HG03095 (cell line): ENCODE data around the gene TMED4.

Experiments
- ATAC-seq: cut with Tn5 transposase; IDR thresholded peaks from one replicate; pipeline ENCODE4 v1.9.1; 2021; ENCODE audit warnings: moderate library complexity; ENCODE audit not compliant: unreplicated experiment

TMED4 gene

GRCh38 chr7:44581879-44582603 lies at the start of gene TMED4:
Gene TMED4, minus strand, starts transcription at chr7:44582231. Its CDS starts 25 bp downstream, at chr7:44582206.
- ATAC-seq: peak; percentile 66

DNA sequence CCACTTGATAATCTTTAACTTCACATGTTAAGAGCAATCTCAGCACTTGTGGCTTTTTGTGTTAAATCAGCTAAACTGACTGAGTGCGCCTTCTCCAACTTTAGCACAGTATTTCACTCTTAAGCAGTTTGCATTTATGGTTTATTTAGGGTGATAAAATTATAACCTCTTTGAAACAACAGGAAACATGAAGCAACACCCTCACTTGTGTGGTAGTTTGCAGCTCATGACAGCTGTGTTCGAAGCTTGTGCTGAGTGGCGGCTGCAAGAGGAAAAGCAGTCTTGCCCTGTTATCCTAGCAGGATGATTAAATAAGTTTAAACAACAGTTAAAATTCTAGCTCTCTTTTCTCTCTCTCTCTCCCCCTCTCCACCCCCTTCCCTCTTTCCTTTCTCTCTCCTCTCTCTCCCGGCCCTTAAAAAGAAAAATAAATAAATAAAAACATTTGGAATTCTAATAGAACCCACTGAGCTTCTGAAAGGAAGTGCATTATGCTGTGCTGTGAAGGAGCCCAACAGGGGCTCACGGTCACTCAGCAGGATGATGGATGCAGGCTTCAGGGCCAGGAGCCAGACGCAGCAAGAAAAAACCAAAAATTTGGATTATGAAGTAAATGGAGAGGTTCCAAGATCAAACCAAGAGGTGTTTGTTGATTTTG lies 49.6 kb upstream of the TMED4 start:
- no peak for ATAC-seq

DNA sequence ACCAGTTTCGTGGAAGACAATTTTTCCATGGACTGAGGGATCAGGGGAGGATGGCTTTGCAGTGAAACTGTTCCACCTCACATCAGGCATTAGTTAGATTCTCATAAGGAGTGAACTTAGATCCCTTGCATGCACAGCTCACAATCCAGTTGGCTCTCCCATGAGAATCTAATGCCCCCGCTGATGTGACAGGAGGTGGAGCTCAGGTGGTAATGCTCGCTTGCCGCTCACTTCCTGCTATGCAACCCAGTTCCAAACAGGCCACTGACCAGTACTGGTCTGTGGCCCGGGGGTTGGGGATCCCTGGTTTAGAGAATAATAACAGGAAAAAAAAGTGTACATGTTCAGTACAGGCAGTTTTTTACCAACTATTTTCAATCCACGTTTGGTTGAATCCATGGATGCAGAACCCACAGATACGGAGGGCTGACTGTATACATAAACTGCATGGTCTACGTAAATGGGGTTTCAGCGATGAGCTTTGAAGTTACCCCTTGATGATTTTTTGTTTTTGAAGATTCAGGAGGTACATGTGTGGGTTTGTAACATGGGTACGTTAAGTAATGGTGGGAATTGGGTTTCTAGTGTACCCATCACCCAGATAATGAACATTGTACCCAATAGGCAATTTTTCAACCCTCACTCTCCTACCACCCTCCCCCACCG lies 48.9 kb upstream of the TMED4 start:
- ATAC-seq: no peak

DNA sequence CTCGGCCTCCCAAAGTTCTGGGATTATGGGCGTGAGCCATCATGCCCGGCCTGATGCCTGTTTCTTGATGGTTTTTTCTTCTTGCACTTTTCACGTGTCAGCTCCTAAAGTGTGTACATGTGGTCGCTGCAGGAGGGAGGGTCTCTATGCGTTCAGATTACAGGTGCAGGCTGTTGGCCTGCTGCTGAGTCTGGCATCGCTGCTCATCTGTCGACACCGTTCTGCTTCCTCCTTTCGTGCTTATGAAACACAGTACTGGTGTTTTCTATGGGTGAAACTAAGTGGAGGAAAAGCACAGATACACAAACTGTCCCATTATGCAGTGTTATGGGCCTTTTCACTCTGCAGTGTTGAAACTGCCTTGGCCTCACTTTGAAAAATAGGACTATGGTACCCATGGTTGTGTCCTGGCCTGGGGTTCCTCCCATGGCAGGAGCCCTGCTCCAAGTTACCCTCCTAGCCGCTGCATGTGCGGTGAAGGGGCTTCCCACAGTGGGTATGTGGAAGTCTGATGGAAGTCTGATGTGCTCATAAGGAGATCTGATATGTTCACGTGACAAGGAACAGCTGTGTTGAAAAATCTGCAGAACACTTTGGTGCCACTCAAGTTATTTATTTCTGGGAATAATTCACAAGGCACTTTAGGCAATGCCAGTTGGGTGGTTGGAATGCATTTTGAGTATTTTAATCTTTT lies 47.9 kb upstream of the TMED4 start:
- peak; percentile 38 for ATAC-seq

DNA sequence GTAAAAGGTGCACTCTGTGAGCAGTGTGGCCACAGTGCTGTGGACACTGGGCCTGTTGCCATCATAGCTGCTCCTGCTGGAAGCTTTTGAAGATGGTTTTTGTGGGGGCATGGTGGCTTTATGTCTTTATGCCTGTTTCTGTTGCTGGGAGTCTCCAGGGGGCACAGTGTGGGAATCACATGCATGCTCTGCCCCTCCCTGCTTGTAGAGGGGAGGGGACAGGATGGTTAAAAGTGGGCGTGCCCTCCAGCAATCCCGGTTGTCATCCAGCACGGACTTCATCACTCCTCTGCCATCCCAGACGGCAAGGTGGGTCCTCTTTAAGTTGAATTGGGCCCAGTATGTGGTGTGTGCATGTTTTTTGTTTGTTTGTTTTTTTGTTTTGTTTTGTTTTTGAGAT lies 44.6 kb upstream of the TMED4 start:
- no peak for ATAC-seq

GRCh38 chr7:44625526-44626471 lies 43.8 kb upstream of the TMED4 start:
- ATAC-seq: no peak

DNA sequence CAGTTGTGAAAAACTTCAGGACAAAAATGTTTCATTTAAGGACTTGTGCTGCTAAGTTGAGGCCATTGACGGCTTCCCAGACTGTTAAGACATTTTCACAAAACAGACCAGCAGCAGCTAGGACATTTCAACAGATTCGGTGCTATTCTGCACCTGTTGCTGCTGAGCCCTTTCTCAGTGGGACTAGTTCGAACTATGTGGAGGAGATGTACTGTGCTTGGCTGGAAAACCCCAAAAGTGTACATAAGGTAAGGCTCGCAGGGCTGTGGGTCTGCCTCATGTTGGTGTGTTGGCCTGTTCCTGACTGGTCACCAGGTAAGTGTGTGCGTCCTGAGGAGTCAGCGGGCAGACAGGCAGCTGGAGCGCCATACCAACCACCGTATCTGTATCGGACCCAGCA lies 42.3 kb upstream of the TMED4 start:
- no peak for ATAC-seq

DNA sequence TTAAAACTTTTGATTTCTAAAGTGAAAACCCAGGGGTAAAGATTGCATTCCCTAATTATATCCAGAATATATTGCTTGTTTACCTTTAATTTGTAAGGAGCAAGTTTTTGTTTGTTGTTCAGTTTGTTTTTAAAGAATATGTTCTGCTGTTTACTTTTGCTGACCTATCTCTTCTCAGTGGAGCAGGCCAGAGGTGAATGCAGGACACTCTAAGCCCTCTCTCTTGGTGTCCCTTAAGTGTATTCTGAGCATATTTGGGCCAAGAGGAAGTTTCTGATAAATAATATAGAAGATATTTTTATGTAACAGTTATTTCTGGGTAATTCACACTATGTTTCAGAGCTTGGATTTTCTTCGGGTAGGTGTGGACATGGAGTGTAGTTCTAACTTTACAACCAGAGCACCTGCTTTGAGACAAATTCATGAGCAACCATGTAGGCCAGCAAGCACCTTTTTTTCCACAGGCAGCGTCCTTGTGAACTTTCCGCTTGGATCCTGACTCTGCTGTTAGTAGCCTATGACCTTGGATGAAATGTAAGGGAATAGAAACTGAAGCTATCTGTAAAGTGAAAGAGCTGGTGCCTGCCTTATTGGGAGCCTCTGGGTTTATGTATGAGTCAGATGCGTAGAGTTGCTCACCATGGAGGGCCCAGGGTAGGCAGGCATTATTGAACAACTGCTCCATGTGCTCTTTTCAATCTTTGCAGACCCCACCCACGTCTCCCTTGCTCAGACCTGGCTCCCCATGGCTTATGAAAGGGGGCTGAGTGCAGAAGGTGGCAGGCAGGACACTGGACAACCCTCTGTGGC lies 40.5 kb upstream of the TMED4 start:
- peak; percentile 69 for ATAC-seq

GRCh38 chr7:44621750-44622103 lies 39.7 kb upstream of the TMED4 start:
- no peak for ATAC-seq

GRCh38 chr7:44621034-44621749 lies 39.2 kb upstream of the TMED4 start:
- ATAC-seq: no peak

- ATAC-seq: no peak
Measured at GRCh38 chr7:44618753-44619152, 36.7 kb upstream of the TMED4 start.

- ATAC-seq: no peak
Measured at GRCh38 chr7:44618045-44618444, 36.0 kb upstream of the TMED4 start.

GRCh38 chr7:44617225-44617890 lies 35.3 kb upstream of the TMED4 start:
- ATAC-seq: no peak

- no peak for ATAC-seq
Measured at GRCh38 chr7:44616545-44616944, 34.5 kb upstream of the TMED4 start.

GRCh38 chr7:44615793-44616192 lies 33.8 kb upstream of the TMED4 start:
- no peak for ATAC-seq

DNA sequence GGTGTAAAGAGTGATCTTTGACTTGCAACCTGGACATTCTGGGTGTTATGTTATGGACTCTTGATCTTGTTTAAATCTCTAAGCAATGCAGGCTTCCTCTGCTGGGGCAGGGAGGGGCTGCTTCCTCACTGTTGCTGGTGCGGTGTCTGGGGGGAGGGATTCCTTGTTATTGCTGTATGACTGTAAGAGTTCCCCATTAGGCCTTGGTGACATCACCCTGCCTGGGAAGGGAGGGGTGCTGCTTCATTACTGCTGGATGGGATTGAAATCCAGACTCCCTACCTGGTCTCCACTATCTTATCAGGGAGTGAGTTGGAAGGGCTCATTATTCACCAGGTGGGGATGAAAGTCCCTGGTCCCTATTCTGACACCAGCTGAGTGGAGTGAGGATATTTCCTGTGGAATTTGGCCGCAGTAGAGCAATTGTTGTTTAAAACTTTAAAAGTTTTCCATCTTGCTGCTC lies 33.1 kb upstream of the TMED4 start:
- no peak for ATAC-seq

- no peak for ATAC-seq
Measured at GRCh38 chr7:44609829-44610228, 27.8 kb upstream of the TMED4 start.

GRCh38 chr7:44608916-44609648 lies 27.1 kb upstream of the TMED4 start:
- ATAC-seq: no peak
